Measurements from ENCODE around the gene TMEM191B.
"Not testable (repeated sequence)": the region's sequence is repeated elsewhere in the genome, so short reads cannot be mapped to it uniquely, and the experiment has no call there.

TMEM191B gene

GRCh38 chr22:18527752-18528596 lies at the start of gene TMEM191B:
Gene TMEM191B (plus strand): TSS chr22:18527802. CDS start chr22:18527981, 179 bp downstream.
- FAIRE-seq: not testable (repeated sequence)

GRCh38 chr22:18496227-18496626 lies 31.4 kb upstream of the TMEM191B start:
- not testable (repeated sequence) for FAIRE-seq

- not testable (repeated sequence) for FAIRE-seq
These were observed 16.3 kb upstream of the TMEM191B start for GRCh38 chr22:18511327-18511726.

- not testable (repeated sequence) for FAIRE-seq
These were observed 15.2 kb upstream of the TMEM191B start for GRCh38 chr22:18512378-18512777.

- not testable (repeated sequence) for FAIRE-seq
These were observed 14.1 kb upstream of the TMEM191B start for GRCh38 chr22:18513454-18513853.

GRCh38 chr22:18518061-18518460 lies 9.5 kb upstream of the TMEM191B start, which contains the start of gene GGTLC3:
Gene GGTLC3 (minus strand): TSS chr22:18518161. CDS start chr22:18517897, 264 bp downstream.
- FAIRE-seq: not testable (repeated sequence)

GRCh38 chr22:18522762-18523161 lies 4.8 kb upstream of the TMEM191B start:
- FAIRE-seq: not testable (repeated sequence)

GRCh38 chr22:18523328-18523727 lies 4.3 kb upstream of the TMEM191B start:
- FAIRE-seq: not testable (repeated sequence)

GRCh38 chr22:18528597-18529415 lies 1.2 kb downstream of the TMEM191B start:
- not testable (repeated sequence) for FAIRE-seq

GRCh38 chr22:18529416-18530145 lies 2.0 kb downstream of the TMEM191B start:
- FAIRE-seq: not testable (repeated sequence)

GRCh38 chr22:18533633-18534032 lies 6.0 kb downstream of the TMEM191B start:
- not testable (repeated sequence) for FAIRE-seq

- not testable (repeated sequence) for FAIRE-seq
These were observed 6.7 kb downstream of the TMEM191B start for GRCh38 chr22:18534315-18534714.

- FAIRE-seq: not testable (repeated sequence)
These were observed 12.4 kb downstream of the TMEM191B start for GRCh38 chr22:18539994-18540393.

GRCh38 chr22:18543400-18543799 lies 15.8 kb downstream of the TMEM191B start:
- FAIRE-seq: not testable (repeated sequence)

- not testable (repeated sequence) for FAIRE-seq
These were observed 17.0 kb downstream of the TMEM191B start for GRCh38 chr22:18544615-18545014.

- not testable (repeated sequence) for FAIRE-seq
These were observed 22.0 kb downstream of the TMEM191B start for GRCh38 chr22:18549458-18550179.

- not testable (repeated sequence) for FAIRE-seq
These were observed 23.4 kb downstream of the TMEM191B start for GRCh38 chr22:18551046-18551445.

- FAIRE-seq: not testable (repeated sequence)
These were observed 25.4 kb downstream of the TMEM191B start for GRCh38 chr22:18552839-18553597.

- not testable (repeated sequence) for FAIRE-seq
These were observed 27.0 kb downstream of the TMEM191B start for GRCh38 chr22:18554280-18555256.

- FAIRE-seq: not testable (repeated sequence)
These were observed 30.9 kb downstream of the TMEM191B start for GRCh38 chr22:18558516-18558915.

Data from G401.6 (cell line).